Transverse colon (tissue), 4 donors: Measurements from ENCODE around the gene HARBI1. TPM values are rescaled to one million over a fixed set of nuclear protein-coding genes. Genes with fewer than 3 reads are reported as not detected.

ENCODE experiments used
- DNase-seq: peaks from one replicate; pipeline ENCODE4 v3.0.0-alpha.2; 2019
- H3K27ac ChIP-seq, 4 donors: fragments of 200-600 bp; sonication (generic); 2 replicates each; pipeline ENCODE4 v1.5.1; 2016 to 2018; ENCODE audit warnings: inconsistent platforms in 4 of 4
- H3K27me3 ChIP-seq: fragments of 200-600 bp; sonication (generic); 2 replicates; pipeline ENCODE4 v1.5.1; 2017; ENCODE audit warnings: inconsistent platforms
- H3K36me3 ChIP-seq, 4 donors: fragments of 200-600 bp; sonication (generic); 2 replicates each; pipeline ENCODE4 v1.5.1; 2017 to 2019; ENCODE audit warnings: inconsistent platforms in 4 of 4
- H3K4me1 ChIP-seq, 4 donors: fragments of 200-600 bp; sonication (generic); 2 replicates each; pipeline ENCODE4 v1.5.1; 2017 to 2020; ENCODE audit warnings: inconsistent platforms in 4 of 4
- H3K4me3 ChIP-seq, 4 donors: fragments of 200-600 bp; sonication (generic); 1 replicate in 1 of 4; 2 replicates in 3 of 4; pipeline versions ENCODE4 v1.5.1 to v1.6.1; 2017 to 2019; ENCODE audit warnings: inconsistent platforms in 4 of 4
- H3K9me3 ChIP-seq, 2 donors: fragments of 200-600 bp; sonication (generic); 2 replicates each; pipeline ENCODE4 v1.5.1; 2017 to 2019; ENCODE audit warnings: inconsistent platforms in 2 of 2
- EP300 ChIP-seq: sonication (generic); formaldehyde crosslinking; IDR thresholded peaks from one replicate; pipeline ENCODE4 v1.6.1; 2017; ENCODE audit warnings: antibody characterized with exemption, low read depth
- POLR2A ChIP-seq: fragments of 450-650 bp; IDR thresholded peaks from one replicate; pipeline ENCODE4 v1.6.1; 2016; ENCODE audit warnings: antibody characterized with exemption, mild to moderate bottlenecking, moderate library complexity
- POLR2AphosphoS5 ChIP-seq, 3 donors: sonication (generic); formaldehyde crosslinking; IDR thresholded peaks; one replicate each; pipeline ENCODE4 v1.6.1; 2016; ENCODE audit warnings: antibody characterized with exemption in 3 of 3
- WGBS, 2 donors: methylation state at CpG; one replicate each; pipeline ENCODE4 v1.1.5; 2018; ENCODE audit warnings: low coverage in 1 of 2; 5-methylcytosine and 5-hydroxymethylcytosine counted together
- in situ Hi-C, 4 donors: fragments of 200-750 bp; cut with MboI; loops; one replicate each; pipeline versions ENCODE4 v1.15.0 to v1.15.1; 2017; ENCODE audit warnings: low sequenced_read_pairs in 3 of 4, low pct_ligation_motif_present in 1 of 4, low pct_unique_long_range_greater_than_20kb in 1 of 4
- intact Hi-C: fragments of 100-400 bp; cut with DNase I; formaldehyde crosslinking; loops from one replicate; pipeline ENCODE4 v1.15.1; 2023; ENCODE audit warnings: low total_unique reads
- total RNA-seq, 4 donors: library from RNA; depleted of rRNA; stranded (reverse); fragments of >200 nt; gene quantifications; one replicate each; pipeline ENCODE4 v1.1.0, GENCODE V29; 2016
- TF ChIP-seq, protein P1 (sequence below), 5 experiments: fragments of 200-600 bp in 3 of 5; fragments of 450-650 bp in 2 of 5; sonication (generic) in 3 of 5; IDR thresholded peaks; 1 replicate in 2 of 5; 2 replicates in 3 of 5; pipeline ENCODE4 v1.5.1; 2016 to 2017; ENCODE audit warnings: antibody characterized with exemption in 5 of 5, inconsistent platforms in 3 of 5, mild to moderate bottlenecking in 2 of 5, moderate library complexity in 1 of 5

The HARBI1 gene
- total RNA-seq, 4 donors from 2014 or later = 3.1 to 4.8 (median 3.4) TPM; not detected in 1

DNA sequence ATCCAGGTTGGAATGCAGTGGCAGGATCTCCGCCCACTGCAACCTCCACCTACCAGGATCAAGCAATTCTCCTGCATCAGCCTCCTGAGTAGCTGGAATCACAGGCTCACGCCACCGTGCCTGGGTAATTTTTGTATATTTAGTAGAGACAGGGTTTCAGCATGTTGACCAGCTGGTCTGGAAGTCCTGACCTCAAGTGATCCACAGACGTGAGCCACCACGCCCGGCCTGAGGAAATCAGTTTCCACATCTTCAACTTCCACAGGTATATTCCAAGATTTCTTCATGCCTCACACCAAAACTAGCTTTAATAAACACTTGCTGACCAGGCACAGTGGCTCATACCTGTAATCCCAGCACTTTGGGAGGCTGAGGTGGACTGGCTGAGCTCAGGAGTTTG lies 7.6 kb downstream of the HARBI1 start:
- no peak for DNase-seq
- no peaks in the 10 kb centered on the region for H3K36me3 ChIP-seq
- H3K27ac ChIP-seq = no peak overlapping the region
- no peaks in the 10 kb centered on the region for H3K27me3 ChIP-seq
- H3K9me3 ChIP-seq = no peaks in the 10 kb centered on the region
- intact Hi-C loops (no loop called here), in situ Hi-C loops (no loop called here)
- peaks cover 0 to 8% (median 3%) of the 10 kb centered on the region in 4 donors for H3K4me1 ChIP-seq
- TF ChIP-seq POLR2AphosphoS5 (IDR thresholded peaks at IDR 0.05) (no peak), POLR2A (no peak), EP300 (no peak)
- TF ChIP-seq, protein P1, sequence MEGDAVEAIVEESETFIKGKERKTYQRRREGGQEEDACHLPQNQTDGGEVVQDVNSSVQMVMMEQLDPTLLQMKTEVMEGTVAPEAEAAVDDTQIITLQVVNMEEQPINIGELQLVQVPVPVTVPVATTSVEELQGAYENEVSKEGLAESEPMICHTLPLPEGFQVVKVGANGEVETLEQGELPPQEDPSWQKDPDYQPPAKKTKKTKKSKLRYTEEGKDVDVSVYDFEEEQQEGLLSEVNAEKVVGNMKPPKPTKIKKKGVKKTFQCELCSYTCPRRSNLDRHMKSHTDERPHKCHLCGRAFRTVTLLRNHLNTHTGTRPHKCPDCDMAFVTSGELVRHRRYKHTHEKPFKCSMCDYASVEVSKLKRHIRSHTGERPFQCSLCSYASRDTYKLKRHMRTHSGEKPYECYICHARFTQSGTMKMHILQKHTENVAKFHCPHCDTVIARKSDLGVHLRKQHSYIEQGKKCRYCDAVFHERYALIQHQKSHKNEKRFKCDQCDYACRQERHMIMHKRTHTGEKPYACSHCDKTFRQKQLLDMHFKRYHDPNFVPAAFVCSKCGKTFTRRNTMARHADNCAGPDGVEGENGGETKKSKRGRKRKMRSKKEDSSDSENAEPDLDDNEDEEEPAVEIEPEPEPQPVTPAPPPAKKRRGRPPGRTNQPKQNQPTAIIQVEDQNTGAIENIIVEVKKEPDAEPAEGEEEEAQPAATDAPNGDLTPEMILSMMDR (IDR thresholded peaks at IDR 0.05) = no peak
- no peak overlapping the region for H3K4me3 ChIP-seq
- WGBS, 2 donors = 99% methylated on average over 6 of the region's 6 CpGs; no CpG with 5 or more reads in 1 of the 2 donors

DNA sequence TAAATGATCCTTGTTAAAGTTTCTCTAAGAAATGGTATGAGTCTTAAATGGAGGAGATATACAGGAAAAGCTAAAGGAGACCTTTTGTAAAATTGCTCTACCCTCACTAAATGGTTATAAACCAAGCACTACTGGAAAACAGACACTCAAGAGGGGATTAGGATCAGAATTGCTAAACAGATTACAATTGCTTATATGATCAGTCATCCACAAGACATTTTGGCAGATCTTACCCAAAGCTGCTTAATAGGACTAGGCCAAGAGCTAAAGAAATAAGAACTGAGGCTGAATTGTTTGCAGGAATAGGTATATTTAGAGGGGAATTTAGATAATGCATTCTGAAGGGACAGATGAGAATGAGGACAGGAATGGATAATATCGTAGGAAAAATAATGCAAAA lies 9.5 kb downstream of the HARBI1 start:
- Histone ChIP-seq H3K27me3 (no peaks in the 10 kb centered on the region), H3K36me3 (no peaks in the 10 kb centered on the region), H3K9me3 (no peaks in the 10 kb centered on the region), H3K27ac (no peak overlapping the region), H3K4me1 (peaks cover 0 to 8% (median 3%) of the 10 kb centered on the region in 4 donors), H3K4me3 (no peak overlapping the region)
- WGBS, 2 donors = 78 to 81% methylated on average over 1 of the region's 1 CpG
- intact Hi-C loops (no loop called here), in situ Hi-C loops (no loop called here)
- TF ChIP-seq POLR2A (no peak), EP300 (no peak), POLR2AphosphoS5 (IDR thresholded peaks at IDR 0.05) (no peak)
- TF ChIP-seq, protein P1 (IDR thresholded peaks at IDR 0.05) = no peak
- DNase-seq = no peak

DNA sequence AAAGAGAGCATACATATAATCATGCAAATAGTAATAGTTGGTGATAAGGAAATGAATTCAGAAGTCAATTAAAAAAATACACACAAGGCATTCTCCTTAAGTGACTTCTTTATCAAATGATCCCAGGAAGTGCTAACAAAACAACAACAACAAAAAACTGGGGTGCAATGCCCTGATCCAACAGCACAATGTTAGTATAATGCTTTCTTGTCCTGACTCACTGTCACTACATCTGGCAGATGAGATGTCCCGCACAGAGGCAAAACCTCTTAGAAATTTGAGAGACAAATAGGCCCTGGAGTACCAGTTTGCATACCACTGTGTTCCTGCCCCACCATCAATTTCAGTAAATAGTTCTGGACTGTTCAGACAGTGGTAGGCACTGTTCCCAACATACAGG lies 12.2 kb downstream of the HARBI1 start:
- 100% methylated on average over 1 of the region's 1 CpG for WGBS, 2 donors
- TF ChIP-seq POLR2A = no peak
- TF ChIP-seq EP300 = no peak
- no peak for TF ChIP-seq POLR2AphosphoS5 (IDR thresholded peaks at IDR 0.05)
- TF ChIP-seq, protein P1 (IDR thresholded peaks at IDR 0.05) = no peak
- in situ Hi-C loops = no loop called here

DNA sequence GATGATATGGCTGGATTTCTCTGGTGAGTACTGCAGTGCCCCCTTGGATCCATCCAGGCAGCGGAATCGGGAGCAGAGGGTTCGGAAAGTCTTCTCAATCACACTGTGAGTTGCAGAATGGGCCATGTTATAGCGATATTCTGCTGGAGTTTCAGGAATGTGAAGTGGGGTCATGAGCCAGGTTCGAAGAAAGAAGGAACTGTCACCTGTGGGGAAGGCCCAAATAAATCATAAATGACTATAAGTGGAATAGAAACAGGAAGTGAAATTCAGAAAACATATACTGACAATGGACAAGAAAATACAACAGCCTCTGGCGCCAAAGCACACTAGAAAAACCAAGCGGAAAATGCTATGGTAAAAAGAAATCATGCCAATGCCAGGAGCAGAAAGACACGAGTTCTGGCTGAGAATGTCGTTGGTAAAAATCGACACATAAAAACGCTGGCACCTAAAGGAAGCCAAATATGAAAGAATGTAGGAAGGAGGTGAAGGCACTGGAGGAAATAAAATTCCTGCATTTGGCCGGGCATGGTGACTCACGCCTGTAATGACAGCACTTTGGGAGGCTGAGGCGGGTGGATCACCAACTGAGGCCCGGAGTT lies 13.2 kb downstream of the HARBI1 start:
- Histone ChIP-seq H3K27me3 (no peaks in the 10 kb centered on the region), H3K4me1 (peaks cover 0 to 5% (median 0%) of the 10 kb centered on the region in 4 donors), H3K4me3 (no peak overlapping the region), H3K36me3 (no peaks in the 10 kb centered on the region), H3K9me3 (no peaks in the 10 kb centered on the region), H3K27ac (no peak overlapping the region)
- intact Hi-C loops = no loop called here
- DNase-seq = no peak
- WGBS, 2 donors = 87 to 90% methylated on average over 9 to 15 of the region's 15 CpGs
- in situ Hi-C loops = no loop called here
- TF ChIP-seq, protein P1 (IDR thresholded peaks at IDR 0.05) = no peak

More for the DNA sequence above, 12.2 kb downstream of the HARBI1 start:
- Histone ChIP-seq H3K4me3 (no peak overlapping the region), H3K27ac (no peak overlapping the region), H3K9me3 (no peaks in the 10 kb centered on the region), H3K36me3 (no peaks in the 10 kb centered on the region), H3K27me3 (no peaks in the 10 kb centered on the region), H3K4me1 (peaks cover 0 to 5% (median 0%) of the 10 kb centered on the region in 4 donors)
- no peak for DNase-seq
- intact Hi-C loops = no loop called here
